ENCODE data around the gene CFAP97. TPM values are rescaled to one million over a fixed set of nuclear protein-coding genes. Genes with fewer than 3 reads are reported as not detected.
"Not testable (repeated sequence)": the region's sequence is repeated elsewhere in the genome, so short reads cannot be mapped to it uniquely, and the experiment has no call there.

Gene CFAP97
- total RNA-seq, 1 donor from 2014 or later: 27.7 TPM

DNA sequence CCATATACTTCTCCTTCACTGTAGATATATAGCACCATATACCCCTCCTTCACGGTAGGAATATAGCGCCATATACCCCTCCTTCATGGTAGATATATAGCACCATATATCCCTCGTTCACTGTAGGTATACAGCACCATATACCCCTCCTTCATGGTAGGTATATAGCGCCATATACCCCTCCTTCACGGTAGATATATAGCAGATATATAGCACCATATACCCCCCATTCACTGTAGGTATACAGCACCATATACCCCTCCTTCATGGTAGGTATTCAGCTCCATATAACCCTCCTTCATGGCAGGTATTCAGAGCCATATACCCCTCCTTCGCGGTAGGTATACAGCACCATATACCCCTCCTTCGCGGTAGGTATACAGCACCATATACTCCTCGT, 18.1 kb upstream of the CFAP97 start:
- DNase-seq: no peak

DNA sequence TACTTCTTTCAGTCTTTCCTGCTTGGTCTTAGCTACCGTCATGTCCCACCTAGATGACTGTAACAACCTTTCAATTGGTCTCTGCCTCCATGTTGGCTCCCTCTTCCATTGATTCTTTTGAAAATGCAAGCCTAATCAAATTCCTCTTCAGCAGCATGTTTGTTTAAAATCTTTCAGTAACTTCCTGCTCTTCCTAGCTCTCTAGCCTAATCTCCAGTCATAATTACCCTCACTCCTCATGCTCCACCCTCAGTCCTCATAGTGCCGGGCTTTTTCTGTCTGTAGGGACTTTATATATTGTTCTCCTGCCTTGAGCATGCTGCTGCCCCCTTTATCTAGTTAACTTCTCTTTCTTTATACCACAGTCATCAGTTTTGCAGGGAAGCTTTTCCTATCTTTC, 17.7 kb upstream of the CFAP97 start:
- DNase-seq: no peak

DNA sequence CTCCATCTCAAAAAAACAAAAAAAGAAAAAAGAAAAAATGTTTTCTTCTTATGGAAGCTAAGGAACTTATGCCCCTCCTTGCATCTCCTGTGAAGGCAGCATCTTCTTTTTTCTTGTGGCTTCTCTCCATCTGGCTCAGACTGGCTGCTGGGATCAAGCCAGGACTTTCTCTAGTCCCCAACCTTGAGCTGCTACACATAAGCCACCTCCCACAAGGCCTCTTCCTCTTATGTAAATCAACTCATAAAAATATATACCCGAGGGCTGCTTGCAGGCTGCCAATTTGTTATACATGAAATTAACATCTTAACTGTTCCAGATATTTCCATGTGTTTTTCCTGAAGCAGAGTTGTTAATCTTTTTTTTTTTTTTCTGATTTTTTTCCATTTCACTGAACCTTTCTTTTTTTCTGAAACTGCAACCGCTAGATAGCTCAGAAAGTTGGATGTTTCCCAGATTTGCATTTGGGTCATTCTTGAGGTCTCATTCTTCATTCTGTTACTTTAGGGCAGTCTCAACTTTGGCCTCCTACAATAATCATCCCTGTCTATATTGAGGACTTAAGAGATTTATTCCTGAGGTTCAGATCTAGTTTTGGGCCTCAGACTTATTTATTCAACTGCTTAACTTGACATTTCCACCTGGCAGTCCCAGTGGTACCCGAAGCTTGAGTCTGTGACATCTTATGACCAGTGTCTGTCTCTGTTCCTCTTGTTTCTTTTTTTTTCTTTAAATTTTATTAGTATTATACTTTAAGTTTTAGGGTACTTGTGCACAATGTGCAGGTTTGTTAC, 15.9 kb upstream of the CFAP97 start:
- DNase-seq: peak; percentile 84

DNA sequence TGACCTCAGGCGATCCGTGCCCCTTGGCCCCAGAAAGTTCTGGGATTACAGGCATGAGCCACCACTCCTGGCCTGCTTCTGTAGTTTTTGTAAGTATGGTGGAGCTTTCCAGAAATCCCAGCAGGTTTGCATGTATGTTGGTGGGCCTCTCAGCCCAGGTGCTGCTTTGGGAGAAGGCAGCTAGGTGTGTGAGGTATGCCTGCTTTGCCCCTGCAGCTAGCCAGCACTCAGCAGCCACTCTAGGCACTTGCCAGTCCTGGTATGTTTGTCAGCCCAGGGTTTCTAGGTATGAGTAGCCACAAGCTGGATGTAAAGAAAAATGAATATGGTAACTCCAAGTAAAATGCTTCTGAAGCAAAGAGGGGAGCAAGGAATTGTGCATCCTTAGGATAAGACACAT, 14.5 kb upstream of the CFAP97 start:
- no peak for DNase-seq

DNA sequence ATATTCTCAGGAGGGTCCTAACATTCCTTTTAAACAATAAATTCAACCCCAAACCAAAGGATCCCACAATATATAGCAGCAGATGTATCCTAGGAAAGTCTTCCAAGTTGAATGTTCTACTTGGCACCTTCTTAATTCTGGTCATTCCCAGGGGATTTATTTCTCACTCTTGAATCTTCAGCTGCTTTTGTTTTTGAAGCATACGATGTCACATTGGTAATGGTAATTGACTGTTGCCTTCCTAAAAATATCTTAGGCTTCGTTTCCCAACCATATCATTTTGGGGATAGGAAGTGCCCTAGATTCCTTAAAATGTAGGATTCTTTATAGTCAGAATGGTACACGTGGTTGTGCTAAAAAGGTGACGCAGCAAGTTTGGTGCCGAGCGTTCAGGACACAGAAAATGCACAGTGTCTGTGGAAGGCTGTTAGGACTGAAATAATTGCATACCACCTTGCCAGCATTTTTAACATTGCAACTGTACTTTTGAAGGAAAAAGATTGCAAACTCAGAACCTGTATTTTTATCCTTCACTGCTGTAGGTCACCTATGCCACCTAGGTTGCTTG, 13.7 kb upstream of the CFAP97 start:
- DNase-seq: no peak

DNA sequence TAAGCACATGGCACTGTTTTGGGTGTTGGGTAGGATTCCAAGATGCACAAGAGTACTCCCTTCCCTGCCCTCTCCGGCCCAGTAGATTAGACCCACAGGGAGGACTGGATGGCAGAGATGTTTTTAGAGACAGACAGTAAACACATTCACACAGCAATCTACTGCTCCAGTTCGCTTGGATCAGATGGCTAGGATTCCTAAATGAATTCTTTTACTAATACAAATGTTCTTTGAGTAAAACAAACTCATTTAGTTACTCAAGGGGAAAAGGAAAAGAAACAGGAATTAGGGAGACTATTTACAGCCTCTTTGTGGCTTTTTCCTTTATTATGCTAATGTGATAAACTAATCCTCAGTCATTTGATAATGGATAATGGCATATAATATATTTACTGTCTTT, 11.5 kb upstream of the CFAP97 start:
- no peak for DNase-seq

DNA sequence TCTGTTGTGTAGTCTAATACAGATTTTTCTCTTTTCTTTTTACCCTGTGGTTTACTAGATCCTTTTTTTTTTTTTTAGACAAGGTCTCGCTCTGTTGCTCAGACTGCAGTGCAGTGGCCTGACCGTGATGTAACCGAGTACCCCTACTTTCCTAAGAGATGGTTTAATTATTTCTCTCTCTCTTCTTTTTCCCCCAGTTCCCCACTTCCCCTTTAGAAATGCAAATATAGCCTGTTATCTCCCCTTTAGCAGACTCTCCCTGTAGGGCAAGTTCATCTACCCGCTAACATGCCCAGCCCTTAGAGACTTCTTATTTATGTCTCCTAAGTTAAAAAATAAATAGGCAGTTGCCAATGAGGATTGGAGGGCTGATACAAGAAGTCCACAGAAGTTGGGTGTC, 10.1 kb upstream of the CFAP97 start:
- DNase-seq: no peak

DNA sequence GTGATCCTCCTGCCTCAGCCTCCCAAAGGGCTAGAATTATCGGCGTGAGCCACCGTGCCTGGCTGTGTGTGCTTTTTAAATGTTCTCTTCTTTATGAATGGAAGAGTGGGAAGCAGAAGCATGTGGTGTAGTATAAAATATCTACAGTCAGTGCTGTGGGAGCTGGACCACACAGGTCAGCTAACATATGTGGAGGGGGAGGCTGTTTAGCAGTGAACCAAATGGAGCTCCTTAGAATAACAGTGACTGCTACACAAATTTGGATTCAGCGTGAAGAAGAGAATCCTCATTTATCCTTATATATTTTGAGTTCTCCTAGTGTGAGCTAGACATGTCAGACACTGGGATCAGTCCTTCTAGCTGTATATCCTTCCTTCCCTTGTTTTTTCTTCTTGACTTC, 8.8 kb upstream of the CFAP97 start:
- DNase-seq: no peak

DNA sequence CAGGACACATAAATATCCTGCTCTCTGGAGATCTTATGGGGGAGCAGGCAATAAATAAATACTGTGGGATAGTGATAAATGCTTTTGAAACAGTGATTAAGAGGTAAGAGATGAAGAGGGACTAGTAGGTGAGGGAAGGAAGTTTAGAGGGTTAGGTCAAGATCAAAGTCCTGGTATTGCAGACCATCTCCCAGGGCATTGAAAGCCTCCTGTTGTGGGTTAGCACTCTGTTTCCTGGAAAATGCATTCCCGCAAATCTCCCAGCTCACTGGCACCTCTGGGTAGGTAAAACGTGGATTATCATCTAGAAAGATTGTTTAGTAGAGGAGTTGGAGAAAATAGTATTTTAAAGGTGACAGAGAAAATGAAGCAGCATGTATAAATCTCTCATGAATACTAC, 7.8 kb upstream of the CFAP97 start:
- DNase-seq: no peak

DNA sequence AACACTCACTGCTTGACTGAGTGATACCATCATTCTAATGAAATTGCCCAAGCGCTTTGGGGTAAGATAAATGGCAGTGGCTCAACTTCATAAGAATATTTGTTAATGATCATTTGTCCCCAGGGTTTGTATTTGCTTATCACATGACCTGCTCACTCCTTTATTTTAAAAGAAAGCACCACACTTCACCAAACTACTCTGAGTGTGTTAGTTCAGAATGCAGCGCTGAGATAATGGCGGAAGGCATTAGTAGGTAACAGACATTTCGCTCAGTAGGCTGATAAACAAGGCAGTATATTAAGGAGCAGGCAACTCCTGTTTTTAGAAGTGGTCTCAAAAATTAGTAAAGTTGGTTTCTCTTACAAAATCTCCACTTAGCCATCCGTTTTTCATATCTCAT, 7.2 kb upstream of the CFAP97 start:
- DNase-seq: no peak

DNA sequence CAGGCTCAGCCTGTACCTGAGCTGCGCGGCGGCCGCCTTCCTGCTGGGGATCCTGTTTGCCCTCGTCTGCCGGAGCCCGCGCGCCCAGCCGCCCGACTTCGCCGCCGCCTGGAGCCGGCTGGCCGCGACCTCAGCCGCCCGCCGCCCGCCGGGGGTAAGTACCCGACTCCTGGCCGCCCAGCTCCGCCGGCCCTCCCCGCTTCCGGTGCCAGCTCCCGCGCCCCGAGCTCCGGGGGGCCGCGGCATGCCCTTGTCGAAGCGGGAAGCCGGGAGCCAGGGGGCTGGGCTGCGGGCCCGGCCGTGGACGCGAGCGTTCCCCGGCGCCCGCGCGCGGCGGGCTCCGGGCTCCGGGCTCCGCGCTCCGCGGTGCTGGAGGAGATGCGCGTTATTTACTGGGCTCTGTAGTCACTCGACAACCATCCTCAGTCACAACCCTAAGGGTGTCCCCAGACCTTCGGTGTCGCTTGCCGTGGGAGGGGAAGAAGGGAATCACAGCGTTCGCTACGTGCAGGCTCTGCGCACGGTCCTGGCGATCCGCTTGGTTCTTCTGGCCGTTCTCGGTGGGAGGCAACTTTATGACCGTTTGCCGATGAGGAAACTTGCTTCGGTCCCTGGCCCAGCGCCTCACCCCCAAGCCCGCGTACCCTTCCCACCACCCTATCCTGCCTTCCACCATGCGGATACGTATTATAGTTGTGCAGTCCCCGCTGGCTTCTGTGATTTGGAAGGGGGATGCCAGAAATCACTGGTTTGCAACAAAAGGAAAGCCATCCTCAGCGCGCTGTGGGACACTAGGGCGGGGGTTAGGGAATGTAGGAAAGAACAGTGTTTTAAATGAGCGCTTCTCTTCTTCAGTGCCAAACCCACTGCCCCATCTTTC, 6.5 kb upstream of the CFAP97 start:
- peak; percentile 43 for DNase-seq

DNA sequence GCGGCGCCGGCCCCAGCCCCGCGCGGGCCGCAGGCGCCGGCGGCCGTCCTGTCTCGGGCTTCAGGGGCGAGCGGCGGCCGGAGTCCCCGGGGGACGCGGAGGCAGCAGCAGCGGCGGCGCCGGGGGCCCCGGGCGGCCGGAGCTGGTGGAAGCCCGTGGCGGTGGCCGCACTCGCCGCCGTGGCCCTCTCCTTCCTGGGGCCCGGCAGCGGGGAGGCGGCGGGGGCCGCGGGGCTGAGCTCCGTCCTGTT, 6.0 kb upstream of the CFAP97 start:
- DNase-seq: not testable (repeated sequence)

DNA sequence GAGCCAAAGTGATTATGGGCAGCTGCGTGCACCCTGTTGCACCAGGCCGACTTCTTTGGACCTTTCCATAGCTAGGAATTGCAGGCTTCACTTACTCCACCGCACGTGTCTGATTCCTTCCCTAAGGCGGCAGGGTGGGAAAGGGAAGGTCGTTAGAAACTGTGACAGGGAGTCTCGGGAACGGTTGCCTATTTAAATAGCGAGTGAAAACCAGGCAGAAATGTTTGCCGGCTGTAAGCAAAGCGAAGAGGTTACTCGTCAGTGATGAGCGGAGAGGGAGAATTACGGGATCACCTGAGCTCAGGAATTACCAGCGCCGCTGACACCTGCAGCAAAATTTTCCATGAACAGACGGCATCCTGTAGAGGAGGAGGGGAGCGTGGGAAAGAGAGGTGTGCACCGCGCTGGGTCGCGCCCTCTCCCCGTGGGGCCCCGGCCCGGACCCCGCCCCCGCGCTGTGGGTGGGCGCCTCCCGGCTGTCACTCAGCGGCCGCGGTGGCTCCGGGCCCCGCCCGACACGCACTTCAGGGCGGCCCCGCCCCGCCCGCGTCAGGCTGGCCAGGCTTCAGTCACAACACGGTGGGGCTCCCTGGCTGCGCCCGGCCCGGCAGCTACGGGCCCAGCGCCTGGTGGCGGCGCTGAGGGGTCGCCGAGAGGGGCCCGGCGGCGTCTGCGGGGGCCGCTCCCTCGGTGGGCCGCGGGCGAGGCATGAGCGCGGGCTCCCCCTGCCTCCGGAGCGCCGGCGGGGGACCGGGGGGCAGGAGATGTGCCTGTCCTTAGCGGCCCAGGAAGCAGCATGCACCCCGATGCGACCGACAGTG, 5.4 kb upstream of the CFAP97 start, which contains the start of gene SNX25:
TSS of gene SNX25 (plus strand) at position 568 of the 821 bp plus-strand sequence. CDS start at position 797, 229 bp downstream.
- DNase-seq: peak; percentile 52

DNA sequence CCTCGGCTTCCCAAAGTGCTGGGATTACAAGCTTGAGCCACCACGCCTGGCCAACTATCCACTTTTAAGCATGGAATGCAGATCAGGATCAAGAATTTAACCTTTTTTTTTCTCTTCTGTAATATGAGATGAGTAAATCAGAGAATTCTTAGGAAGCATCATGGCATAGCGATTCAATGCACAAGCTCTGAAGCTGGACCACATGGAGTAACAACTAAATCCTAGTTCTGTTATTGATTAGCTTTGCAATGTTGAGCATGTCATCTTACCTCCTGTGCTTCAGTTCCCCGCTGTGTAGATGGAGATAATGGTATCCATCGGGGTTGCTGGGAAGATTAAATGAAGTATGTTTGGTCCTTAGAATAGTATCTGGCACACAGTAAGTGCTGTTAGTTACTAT, 3.7 kb upstream of the CFAP97 start:
- DNase-seq: no peak

DNA sequence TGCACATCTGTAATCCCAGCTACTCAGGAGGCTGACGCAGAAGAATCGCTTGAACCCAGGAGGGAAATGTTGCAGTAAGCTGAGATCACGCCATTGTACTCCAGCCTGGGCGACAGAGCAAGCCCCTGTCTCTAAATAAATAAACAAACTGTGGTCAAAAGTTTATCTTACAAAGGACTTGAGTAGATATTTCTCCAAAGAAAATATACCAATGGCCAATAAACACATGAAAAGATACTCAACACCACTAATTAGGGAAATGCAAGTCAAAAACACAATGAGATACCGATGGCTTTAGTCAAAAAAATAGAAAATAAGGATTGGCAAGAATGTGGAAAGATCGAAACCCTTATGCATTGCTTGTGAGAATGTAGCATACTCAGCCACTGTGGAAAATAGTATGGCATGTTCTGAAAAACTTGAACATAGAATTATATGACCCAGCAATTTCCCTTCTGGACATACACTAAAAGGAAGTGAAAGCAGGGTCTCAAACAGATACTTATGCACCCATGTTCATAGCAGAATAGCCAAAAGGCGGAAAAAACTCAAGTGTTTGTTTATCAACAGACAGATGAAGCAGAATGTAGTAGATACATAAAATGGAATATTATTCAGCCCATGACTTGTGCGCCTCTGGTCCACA, 2.0 kb upstream of the CFAP97 start:
- DNase-seq: no peak

DNA sequence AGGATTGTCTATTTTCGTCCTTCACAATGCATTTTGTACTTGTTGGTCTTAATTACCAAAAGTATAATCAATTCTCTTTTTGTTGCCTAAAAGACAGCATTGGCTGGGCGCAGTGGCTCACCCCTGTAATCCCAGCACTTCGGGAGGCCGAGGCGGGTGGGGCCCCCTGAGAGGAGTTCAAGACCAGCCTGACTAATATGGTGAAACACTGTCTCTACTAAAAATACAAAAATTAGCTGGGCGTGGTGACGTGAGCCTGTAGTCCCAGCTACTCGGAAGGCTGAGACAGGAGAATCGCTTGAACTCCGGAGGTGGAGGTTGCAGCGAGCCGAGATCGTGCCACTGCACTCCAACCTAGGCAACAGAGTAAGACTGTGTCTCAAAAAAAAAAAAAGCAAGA, 1.3 kb upstream of the CFAP97 start:
- DNase-seq: not testable (repeated sequence)

DNA sequence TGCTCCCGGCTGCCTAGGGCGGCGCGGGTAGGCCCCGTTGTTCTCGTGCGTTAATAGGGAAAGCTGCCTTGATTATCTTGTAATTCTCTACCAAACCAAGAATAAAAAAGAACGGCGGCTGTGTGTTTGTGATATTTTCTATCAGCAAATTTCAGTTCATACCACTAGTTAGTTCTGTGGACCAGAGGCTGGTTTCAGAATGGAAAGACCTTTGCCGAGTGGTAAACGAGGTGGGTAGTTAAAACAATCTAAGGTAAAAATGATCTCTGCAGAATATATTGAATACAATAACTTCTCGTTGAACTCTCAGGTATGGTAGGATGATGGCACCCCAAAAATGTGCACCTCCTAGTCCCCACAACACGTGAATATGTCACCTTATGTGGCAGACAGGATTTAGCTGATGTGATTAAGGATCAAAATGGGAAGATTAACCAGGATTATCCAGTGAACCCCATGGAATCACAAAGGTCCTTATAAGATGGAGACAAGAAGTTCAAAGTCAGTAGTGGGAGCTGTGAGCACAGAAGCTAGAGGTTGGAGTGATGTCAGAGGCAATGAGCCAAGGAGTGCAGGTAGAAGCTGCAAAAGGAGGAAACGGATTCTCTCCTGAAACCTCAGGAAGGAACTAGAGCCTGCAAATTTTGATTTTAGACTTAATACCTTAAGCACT, 574 bp upstream of the CFAP97 start:
- peak; percentile 34 for DNase-seq

DNA sequence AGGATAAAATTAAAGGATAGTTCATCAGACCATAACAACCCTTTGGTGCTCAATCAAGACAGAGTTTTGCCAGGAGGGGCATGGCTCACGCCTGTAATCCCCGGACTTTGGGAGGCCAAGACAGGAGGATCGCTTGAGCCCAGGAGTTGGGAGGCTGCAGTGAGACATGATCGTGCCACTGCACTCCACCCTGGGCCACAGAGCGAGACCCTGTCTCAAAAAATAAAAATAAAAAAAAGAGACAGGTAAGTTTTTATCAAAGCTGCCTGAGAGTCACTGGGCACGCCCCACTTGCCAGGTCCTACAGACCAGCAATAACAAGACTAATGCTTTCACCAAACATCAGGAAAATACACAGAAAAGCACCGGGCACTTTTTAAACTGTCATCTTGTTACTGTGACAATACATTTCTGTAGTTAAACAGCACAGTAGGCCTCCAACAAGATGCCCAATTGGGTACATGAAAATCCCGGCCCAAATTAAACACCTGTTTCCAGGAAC, 765 bp downstream of the CFAP97 start:
- DNase-seq: peak; percentile 28

DNA sequence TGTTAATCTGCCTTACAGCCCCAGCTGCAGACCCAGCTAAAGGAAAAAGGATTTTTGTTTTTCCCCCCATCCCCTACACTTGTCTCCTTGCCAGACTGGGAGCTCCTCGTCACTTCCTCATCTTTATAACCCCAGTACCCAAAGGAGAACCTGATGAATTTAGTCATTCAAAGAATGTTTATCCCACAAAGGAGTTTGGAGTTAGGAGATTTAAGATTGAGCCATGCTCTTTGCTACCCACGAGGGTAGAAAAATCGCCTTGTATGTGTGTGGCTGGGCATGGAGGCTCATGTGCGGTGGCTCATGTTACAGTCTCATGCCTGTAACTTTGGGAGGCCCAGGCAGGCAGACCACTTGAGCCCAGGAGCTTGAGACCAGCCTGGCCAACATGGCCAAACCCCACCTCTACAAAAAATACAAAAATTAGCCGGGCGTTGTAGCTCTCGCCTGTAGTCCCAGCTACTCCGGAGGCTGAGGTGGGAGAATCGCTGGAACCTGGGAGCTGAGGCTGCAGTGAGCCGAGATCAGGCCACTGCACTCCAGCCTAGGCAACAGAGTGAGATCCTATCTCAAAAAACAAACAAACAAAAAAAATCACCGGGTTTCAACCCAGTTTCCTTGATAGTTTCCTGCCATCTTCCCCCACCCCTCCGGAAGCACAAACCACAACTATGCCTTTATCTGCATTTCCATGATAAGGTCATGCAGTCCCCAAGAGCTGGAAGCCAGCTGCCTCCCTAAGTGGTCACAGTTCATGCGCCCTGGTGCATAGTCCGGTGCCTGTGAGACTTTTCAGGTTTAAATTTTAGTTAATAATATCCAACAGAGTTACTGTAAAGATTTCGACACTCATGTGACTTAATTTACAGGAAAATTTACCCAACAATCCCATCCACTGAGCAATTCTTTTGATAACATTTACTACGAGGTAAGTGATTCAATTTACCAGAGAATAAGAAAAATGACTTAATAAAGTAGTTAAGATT, 1.5 kb downstream of the CFAP97 start:
- DNase-seq: no peak

DNA sequence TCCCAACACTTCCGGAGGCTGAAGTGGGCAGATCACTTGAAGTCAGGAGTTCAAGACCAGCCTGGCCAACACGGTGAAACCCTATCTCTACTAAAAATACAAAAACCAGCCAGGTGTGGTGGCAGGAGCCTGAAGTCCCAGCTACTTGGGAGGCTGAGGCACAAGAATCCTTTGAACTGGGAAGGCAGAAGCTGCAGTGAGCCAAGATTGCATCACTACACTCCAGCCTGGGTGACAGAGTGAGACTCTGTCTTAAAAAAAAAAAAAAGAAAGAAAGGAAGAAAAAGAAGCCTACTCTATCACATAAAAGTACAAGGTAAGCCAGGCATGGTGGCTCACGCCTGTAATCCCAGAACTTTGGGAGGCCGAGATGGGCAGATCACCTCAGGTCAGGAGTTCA, 5.6 kb downstream of the CFAP97 start:
- DNase-seq: not testable (repeated sequence)

All from skin of body (tissue), 2 donors.